PFSK-1 (cell line): ENCODE data around the gene OLAH. TPM values are rescaled to one million over a fixed set of nuclear protein-coding genes. Genes with fewer than 3 reads are reported as not detected.

Experiments
- FOXP2 ChIP-seq: optimal IDR thresholded peaks from 2 replicates; pipeline ENCODE3; 2011; ENCODE audit warnings: borderline replicate concordance, control low read depth, inconsistent platforms; ENCODE audit not compliant: insufficient read depth; ENCODE audit errors: extremely low read length, extremely low read depth
- POLR2AphosphoS5 ChIP-seq: IDR thresholded peaks from 2 replicates; pipeline ENCODE4 v1.6.1; 2012; ENCODE audit warnings: low read depth, mild to moderate bottlenecking, control low read depth, low read length, moderate library complexity
- SIN3A ChIP-seq: IDR thresholded peaks from 2 replicates; pipeline ENCODE4 v1.6.1; 2012; ENCODE audit warnings: mild to moderate bottlenecking, low read length, moderate library complexity, borderline replicate concordance; ENCODE audit not compliant: insufficient read depth
- TAF1 ChIP-seq: IDR thresholded peaks from 2 replicates; pipeline ENCODE4 v1.6.1; 2012; ENCODE audit warnings: low read length, control low read depth, borderline replicate concordance; ENCODE audit not compliant: insufficient read depth
- polyA plus RNA-seq: library from polyadenylated mRNA; unstranded; fragments of >200 nt; gene quantifications from one replicate; pipeline ENCODE4 v1.2.1, GENCODE V29; 2012; ENCODE audit warnings: low read depth, missing spikeins; ENCODE audit not compliant: insufficient read length
- TF ChIP-seq, protein P1 (sequence below), 2 experiments: IDR thresholded peaks; 2 replicates each; pipeline versions ENCODE4 v1.6.1 to v1.8.0; 2011 to 2012; ENCODE audit warnings: low read depth in 2 of 2, low read length in 2 of 2, control low read depth in 1 of 2, inconsistent platforms in 1 of 2, mild to moderate bottlenecking in 1 of 2, moderate library complexity in 1 of 2; ENCODE audit not compliant: insufficient read depth in 1 of 2

The OLAH gene
- 5.1 TPM for polyA plus RNA-seq

DNA sequence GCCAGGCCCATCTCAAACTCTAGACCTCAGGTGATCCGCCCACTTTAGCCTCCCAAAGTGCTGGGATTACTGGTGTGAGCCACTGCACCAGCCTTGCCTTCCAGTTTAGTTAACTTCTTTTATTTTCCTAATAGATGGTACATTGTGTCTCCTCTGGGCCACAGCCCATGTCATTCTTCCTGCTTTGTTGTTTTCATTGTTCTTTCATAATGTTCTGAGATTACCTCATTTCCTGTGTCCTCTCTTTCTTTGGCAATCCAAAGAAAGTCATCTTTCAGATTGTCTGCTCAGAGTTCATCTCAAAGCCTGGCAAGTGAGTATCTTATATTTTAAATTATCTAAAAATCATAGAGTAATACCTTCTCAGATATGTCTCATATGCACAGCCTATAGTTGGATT is at the start of gene OLAH:
Gene OLAH, plus strand, starts transcription at position 270 of the 400 bp plus-strand sequence. CDS start 3,346 bp downstream, outside the sequence.
- TF ChIP-seq SIN3A (no peak), FOXP2 (no peak), TAF1 (no peak), POLR2AphosphoS5 (no peak)
- TF ChIP-seq, protein P1, sequence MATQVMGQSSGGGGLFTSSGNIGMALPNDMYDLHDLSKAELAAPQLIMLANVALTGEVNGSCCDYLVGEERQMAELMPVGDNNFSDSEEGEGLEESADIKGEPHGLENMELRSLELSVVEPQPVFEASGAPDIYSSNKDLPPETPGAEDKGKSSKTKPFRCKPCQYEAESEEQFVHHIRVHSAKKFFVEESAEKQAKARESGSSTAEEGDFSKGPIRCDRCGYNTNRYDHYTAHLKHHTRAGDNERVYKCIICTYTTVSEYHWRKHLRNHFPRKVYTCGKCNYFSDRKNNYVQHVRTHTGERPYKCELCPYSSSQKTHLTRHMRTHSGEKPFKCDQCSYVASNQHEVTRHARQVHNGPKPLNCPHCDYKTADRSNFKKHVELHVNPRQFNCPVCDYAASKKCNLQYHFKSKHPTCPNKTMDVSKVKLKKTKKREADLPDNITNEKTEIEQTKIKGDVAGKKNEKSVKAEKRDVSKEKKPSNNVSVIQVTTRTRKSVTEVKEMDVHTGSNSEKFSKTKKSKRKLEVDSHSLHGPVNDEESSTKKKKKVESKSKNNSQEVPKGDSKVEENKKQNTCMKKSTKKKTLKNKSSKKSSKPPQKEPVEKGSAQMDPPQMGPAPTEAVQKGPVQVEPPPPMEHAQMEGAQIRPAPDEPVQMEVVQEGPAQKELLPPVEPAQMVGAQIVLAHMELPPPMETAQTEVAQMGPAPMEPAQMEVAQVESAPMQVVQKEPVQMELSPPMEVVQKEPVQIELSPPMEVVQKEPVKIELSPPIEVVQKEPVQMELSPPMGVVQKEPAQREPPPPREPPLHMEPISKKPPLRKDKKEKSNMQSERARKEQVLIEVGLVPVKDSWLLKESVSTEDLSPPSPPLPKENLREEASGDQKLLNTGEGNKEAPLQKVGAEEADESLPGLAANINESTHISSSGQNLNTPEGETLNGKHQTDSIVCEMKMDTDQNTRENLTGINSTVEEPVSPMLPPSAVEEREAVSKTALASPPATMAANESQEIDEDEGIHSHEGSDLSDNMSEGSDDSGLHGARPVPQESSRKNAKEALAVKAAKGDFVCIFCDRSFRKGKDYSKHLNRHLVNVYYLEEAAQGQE (IDR thresholded peaks at IDR 0.05; ENCODE audit: insufficient read depth in 1 of 2, low read depth in 2 of 2, low read length in 2 of 2): no peak

DNA sequence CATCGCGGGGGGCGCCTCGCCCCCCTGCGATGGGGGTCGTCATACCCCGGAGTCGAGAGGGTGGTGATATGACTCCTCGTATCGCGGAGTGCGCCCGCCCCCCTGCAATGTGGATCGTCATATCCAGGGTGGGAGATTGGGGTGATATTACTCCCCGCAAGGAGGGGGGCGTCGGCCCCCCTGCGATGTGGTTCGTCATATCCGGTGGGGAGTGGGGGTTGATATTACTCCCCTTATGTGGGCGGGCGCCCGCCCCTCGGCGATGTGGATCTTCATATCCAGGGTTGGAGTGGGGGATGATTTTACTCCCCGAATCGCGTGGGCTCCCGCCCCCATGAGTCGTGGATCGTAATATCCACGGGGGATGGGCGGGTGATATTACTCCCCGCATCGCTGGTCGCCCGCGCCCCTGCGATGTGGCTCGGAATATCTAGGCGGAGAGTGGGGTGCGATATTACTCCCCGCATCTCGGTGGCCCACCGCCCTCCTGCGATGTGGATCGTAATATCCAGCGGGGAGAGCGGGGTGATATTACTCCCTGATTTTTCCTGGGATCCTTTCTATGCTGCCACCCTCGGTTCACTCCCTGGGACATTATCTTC is 47.7 kb upstream of the OLAH start:
- TF ChIP-seq POLR2AphosphoS5 (no peak), FOXP2 (no peak), TAF1 (no peak), SIN3A (no peak)
- TF ChIP-seq, protein P1 (IDR thresholded peaks at IDR 0.05; ENCODE audit: insufficient read depth in 1 of 2, low read depth in 2 of 2, low read length in 2 of 2): no peak

DNA sequence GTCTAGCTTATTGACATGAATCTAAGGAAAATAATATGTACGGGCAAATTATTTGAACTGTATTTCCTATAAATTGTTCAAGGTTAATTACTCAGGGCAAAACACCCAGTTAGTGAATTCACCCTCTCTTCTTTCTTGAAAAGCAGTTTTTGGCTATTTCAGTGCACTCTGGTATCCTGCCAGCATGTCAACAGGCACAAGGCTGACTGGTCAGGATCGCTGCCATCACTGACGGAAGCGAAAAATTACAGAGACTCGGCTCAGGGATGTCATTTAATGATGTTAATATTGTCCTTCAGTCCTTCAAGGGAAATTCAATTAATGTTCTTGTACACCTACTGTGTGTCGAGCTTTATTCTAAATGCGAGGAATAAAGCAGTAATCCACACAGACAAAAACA is 28.3 kb upstream of the OLAH start:
- TF ChIP-seq POLR2AphosphoS5: no peak
- TF ChIP-seq, protein P1 (IDR thresholded peaks at IDR 0.05; ENCODE audit: insufficient read depth in 1 of 2, low read depth in 2 of 2, low read length in 2 of 2): no peak
- no peak for TF ChIP-seq SIN3A
- no peak for TF ChIP-seq FOXP2

DNA sequence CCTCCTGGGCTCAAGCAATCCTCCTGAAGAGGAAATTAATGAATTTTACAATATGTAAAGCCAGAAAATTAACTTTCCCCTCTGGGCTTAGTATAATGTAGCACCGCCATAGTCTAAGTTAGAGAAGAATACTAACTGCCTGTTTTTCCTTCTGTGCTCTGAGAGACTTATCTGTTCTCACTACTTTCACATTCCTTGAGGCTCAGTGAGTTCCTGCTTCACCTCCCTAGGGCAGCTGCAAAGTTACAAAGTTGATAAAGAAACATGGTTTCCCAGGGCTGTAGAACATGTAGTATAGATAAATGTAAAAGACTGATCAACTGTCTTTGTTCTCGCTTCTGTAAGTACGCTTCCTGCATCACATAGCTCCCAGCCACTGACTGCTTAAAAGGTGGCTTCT is 16.0 kb upstream of the OLAH start:
- TF ChIP-seq FOXP2: no peak
- TF ChIP-seq TAF1: no peak
- no peak for TF ChIP-seq SIN3A
- TF ChIP-seq POLR2AphosphoS5: no peak
- TF ChIP-seq, protein P1 (IDR thresholded peaks at IDR 0.05; ENCODE audit: insufficient read depth in 1 of 2, low read depth in 2 of 2, low read length in 2 of 2): no peak
